NB4 (cell line): Measurements from ENCODE around the gene CTAG1A.

Experiments
- CTCF ChIP-seq: IDR thresholded peaks from one replicate; pipeline ENCODE4 v1.5.1; 2012; ENCODE audit warnings: low read depth, low read length
- POLR2A ChIP-seq: IDR thresholded peaks from 2 replicates; pipeline ENCODE4 v1.6.1; 2011; ENCODE audit warnings: mild to moderate bottlenecking; ENCODE audit not compliant: insufficient read length; ENCODE audit errors: extremely low read depth

- TF ChIP-seq CTCF (no peak), POLR2A (no peak)
Measured at GRCh38 chrX:154594491-154594890, 9.6 kb downstream of the CTAG1A start.
